Heart left ventricle (tissue), 16 donors: ENCODE measurements around the gene PEMT. TPM values are rescaled to one million over a fixed set of nuclear protein-coding genes. Genes with fewer than 3 reads are reported as not detected.
A peak's percentile ranks its signal among the peaks of the same experiment; 100 is the strongest.

Experiments
- ATAC-seq, 4 donors: fragments of 200-7000 bp; cut with Tn5 transposase; one replicate each; pipeline ENCODE4 v1.9.1; 2020 to 2022; ENCODE audit warnings: moderate library complexity in 4 of 4, mild to moderate bottlenecking in 3 of 4, moderate number of reproducible peaks in 1 of 4
- DNase-seq, 5 donors: peaks; one replicate each; pipeline ENCODE4 v3.0.0-alpha.2; 2020
- H3K27ac ChIP-seq, 12 donors: fragments of 200-600 bp; sonication (generic) in 4 of 12; one replicate each; pipeline versions ENCODE4 v1.5.0 to v1.8.0; 2016 to 2022; ENCODE audit warnings: mild to moderate bottlenecking in 2 of 12
- H3K27me3 ChIP-seq, 9 donors: fragments of 200-600 bp; sonication (generic) in 2 of 9; one replicate each; pipeline versions ENCODE4 v1.5.1 to v1.8.0; 2016 to 2022; ENCODE audit warnings: mild to moderate bottlenecking in 3 of 9
- H3K36me3 ChIP-seq, 9 donors: fragments of 200-600 bp; sonication (generic) in 2 of 9; one replicate each; pipeline versions ENCODE4 v1.5.0 to v1.8.0; 2018 to 2022; ENCODE audit warnings: mild to moderate bottlenecking in 2 of 9
- H3K4me1 ChIP-seq, 12 donors: fragments of 200-600 bp; sonication (generic) in 4 of 12; one replicate each; pipeline versions ENCODE4 v1.5.0 to v1.8.0; 2016 to 2022; ENCODE audit warnings: mild to moderate bottlenecking in 3 of 12
- H3K4me3 ChIP-seq, 12 donors: fragments of 200-600 bp; sonication (generic) in 4 of 12; one replicate each; pipeline versions ENCODE4 v1.5.0 to v1.8.0; 2017 to 2022; ENCODE audit warnings: mild to moderate bottlenecking in 9 of 12, moderate library complexity in 4 of 12
- H3K9me3 ChIP-seq, 12 donors: fragments of 200-600 bp; sonication (generic) in 4 of 12; one replicate each; pipeline versions ENCODE4 v1.5.0 to v1.8.0; 2016 to 2022; ENCODE audit warnings: mild to moderate bottlenecking in 1 of 12
- POLR2A ChIP-seq, 2 donors: fragments of 450-650 bp; IDR thresholded peaks; one replicate each; pipeline ENCODE4 v1.6.1; 2017; ENCODE audit warnings: antibody characterized with exemption in 2 of 2, mild to moderate bottlenecking in 2 of 2, moderate library complexity in 2 of 2
- WGBS, 4 donors: extraction: QIAGEN DNeasy Blood & Tissue Kit in 2 of 4; methylation state at CpG; one replicate each; pipeline versions ENCODE4 v1.1.5 to v1.1.7; 2013 to 2018; 5-methylcytosine and 5-hydroxymethylcytosine counted together
- intact Hi-C, 10 donors: fragments of 100-400 bp; cut with DNase I; formaldehyde crosslinking; loops; one replicate each; pipeline versions ENCODE4 v1.11.1 to v1.14.2; 2022
- polyA plus RNA-seq, 2 donors: library from polyadenylated mRNA; stranded (reverse); fragments of 200-250 nt; gene quantifications; one replicate each; pipeline ENCODE4 v1.2.3, GENCODE V29; 2013
- total RNA-seq, 9 donors: library from RNA; depleted of rRNA in 2 of 9; stranded (reverse); fragments of >200 nt in 2 of 9; fragmentation: NEBNext Ultra II Directional in 3 of 9; extraction: Animal tissue kit (Norgen Biotek cat#: 25700) in 3 of 9; gene quantifications; one replicate each; pipeline versions ENCODE4 v1.1.0 to v1.2.4, GENCODE V29; 2016 to 2023
- TF ChIP-seq, protein P1 (sequence below), 12 donors: fragments of 200-600 bp; sonication (generic) in 4 of 12; IDR thresholded peaks; one replicate each; pipeline versions ENCODE4 v1.5.0 to v1.8.0; 2018 to 2022; ENCODE audit warnings: antibody characterized with exemption in 12 of 12, mild to moderate bottlenecking in 5 of 12
- donor health status: ischemic (EF 13 %, LVEDD 7.1; RV severe dilation, severe dysfunction).
- donor health status: healthy with polysubstance abuse.
- donor health status: DM: no; HTN: yes; CAD: no.
- donor health status: DM: no; HTN: no; CAD: no.
- donor health status: ischemic (EF 25% LVEDD 6.9; RV normal size, moderate dysfunction).
- donor health status: ischemic (EF 25% LVEDD 5.7; RV mildly dilated, moderate dysfunction).
- donor health status: healthy.
- donor health status: DM: yes; HTN: yes; CAD: no.
- donor health status: ischemic (EF 35%, LVEDD 5.7; RV mildly dilated, moderate dysfunction).
- donor health status: nonischemic (EF 11% LVEDD 7.7; RV severe dilation, severe dysfunction).
- donor health status: DM: yes; HTN: yes; CAD: no.
- donor health status: PGD.
- donor health status: ischemic (EF 29% LVEDD 5.4; RV normal size, mild dysfunction).
- donor health status: nonischemic (EF 23%, LVEDD 6.1; RV moderate dilation, normal function).

Gene PEMT
- total and polyA plus RNA-seq, 11 donors: 15.7 to 42.2 (median 25.4) TPM

DNA sequence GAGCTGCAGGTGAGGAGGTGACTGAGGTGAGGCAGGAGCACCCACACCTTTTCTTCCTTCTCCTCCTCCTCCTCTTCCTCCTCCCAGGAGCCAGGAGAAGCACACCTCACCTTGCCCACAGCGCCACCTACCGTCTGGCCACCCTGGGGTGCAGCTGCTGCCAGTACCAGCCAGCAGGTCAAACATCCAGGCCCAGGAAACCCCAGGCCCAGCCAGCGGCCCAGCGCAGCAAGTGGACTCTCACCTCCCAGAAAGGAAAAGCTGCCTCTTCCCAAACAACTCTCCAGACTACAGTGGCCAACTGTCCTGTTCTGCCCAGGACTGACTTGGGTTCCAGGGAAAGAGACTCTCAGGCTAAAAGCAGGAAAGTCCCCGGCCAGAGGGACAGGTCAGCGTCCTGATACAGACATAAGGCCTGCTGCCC, 22.7 kb downstream of the PEMT start:
- ATAC-seq (peak in 2 of 4 donors; percentile 48 to 57), DNase-seq (peak; percentile 70 to 88 (median 83))
- no peak overlapping the region for H3K4me3 ChIP-seq
- TF ChIP-seq POLR2A (IDR thresholded peaks at IDR 0.05): no peak
- TF ChIP-seq, protein P1, sequence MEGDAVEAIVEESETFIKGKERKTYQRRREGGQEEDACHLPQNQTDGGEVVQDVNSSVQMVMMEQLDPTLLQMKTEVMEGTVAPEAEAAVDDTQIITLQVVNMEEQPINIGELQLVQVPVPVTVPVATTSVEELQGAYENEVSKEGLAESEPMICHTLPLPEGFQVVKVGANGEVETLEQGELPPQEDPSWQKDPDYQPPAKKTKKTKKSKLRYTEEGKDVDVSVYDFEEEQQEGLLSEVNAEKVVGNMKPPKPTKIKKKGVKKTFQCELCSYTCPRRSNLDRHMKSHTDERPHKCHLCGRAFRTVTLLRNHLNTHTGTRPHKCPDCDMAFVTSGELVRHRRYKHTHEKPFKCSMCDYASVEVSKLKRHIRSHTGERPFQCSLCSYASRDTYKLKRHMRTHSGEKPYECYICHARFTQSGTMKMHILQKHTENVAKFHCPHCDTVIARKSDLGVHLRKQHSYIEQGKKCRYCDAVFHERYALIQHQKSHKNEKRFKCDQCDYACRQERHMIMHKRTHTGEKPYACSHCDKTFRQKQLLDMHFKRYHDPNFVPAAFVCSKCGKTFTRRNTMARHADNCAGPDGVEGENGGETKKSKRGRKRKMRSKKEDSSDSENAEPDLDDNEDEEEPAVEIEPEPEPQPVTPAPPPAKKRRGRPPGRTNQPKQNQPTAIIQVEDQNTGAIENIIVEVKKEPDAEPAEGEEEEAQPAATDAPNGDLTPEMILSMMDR (IDR thresholded peaks at IDR 0.05): peak; percentile 50 to 78 (median 65)
- WGBS, 4 donors: 47 to 56% (median 50%) methylated on average over 6 of the region's 6 CpGs
- no peaks in the 10 kb centered on the region for H3K27me3 ChIP-seq
- peaks cover 3 to 72% (median 51%) of the 10 kb centered on the region in 12 donors for H3K4me1 ChIP-seq
- no peaks in the 10 kb centered on the region for H3K36me3 ChIP-seq
- H3K9me3 ChIP-seq: no peaks in the 10 kb centered on the region
- H3K27ac ChIP-seq: peak overlapping the region in 8 of 12 donors; percentile 29 to 99 (median 88)
- intact Hi-C loops: loop anchor here in 8 of 10 donors (1.0 to 5.0 kb wide), 8 partner anchors 41 to 214 kb away; partner anchors contain the start of gene RASD1 (in 7 of the 8)

DNA sequence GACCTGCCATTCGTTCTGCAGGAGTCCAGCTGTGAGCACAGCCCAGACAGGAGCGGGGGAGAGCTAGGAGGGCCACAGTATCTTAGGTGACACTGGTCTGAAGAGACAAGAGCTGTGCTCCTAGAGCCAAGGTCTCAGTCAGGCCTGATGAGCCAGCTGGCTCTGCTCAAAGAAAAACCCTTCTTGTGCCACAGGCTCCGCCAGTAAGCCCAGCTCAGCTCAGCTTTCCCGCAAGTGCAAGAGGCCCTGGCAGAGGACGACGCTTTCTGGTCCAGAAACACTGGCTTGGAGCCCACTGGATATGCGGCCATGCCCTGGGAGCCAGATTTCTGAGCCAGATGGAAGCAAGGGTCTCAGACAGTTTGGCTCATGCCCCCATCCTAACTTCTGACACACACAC, 23.9 kb downstream of the PEMT start:
- no peak for TF ChIP-seq POLR2A (IDR thresholded peaks at IDR 0.05)
- TF ChIP-seq, protein P1 (IDR thresholded peaks at IDR 0.05): no peak
- intact Hi-C loops: loop anchor here (1.0 to 5.0 kb wide), 9 partner anchors 16 to 213 kb away; partner anchors contain the start of gene RASD1 (in 9 of the 10)
- peak; percentile 67 to 91 (median 77) for DNase-seq
- H3K4me3 ChIP-seq: peak overlapping the region in 1 of 12 donors; percentile 2
- H3K27ac ChIP-seq: peak overlapping the region; percentile 76 to 99 (median 91)
- H3K4me1 ChIP-seq: peaks cover 3 to 72% (median 51%) of the 10 kb centered on the region in 12 donors
- WGBS, 4 donors: 34 to 42% (median 38%) methylated on average over 6 to 7 of the region's 7 CpGs
- no peaks in the 10 kb centered on the region for H3K9me3 ChIP-seq
- no peaks in the 10 kb centered on the region for H3K27me3 ChIP-seq
- peak; percentile 58 to 78 (median 74) for ATAC-seq
- H3K36me3 ChIP-seq: no peaks in the 10 kb centered on the region

DNA sequence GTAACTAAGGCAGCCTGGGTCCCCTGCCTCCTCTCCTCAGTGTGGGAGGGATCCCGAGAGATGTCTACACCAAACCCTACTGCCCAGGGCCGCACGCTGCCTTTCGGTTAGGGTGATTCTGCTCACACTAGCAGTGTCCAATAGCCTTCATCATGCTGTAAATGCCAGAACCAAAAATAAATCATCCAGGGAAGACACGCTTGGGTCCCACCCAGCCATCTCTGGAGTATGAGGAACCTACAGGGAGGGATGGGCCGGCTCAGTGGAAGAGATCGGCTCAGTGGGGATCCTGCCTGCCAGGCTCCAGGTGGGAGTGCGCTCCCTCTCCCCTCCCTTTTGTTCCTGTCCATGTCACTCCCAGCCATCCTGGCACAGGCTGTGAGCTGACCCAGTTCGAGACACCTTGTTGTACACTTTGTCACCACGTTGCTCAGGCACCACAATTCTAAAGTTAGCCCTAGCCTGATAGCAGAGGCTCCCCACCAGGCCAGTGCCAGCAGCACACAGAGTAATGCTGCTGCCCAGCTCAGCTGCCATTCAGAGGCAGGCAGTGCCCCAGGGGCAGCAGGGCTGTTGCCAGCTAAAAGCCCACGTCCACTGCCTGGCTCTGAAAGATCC, 24.5 kb downstream of the PEMT start:
- intact Hi-C loops: loop anchor here in 7 of 10 donors (1.0 to 5.0 kb wide), 6 partner anchors 16 to 210 kb away; partner anchors contain the start of gene RASD1 (in 3 of the 7)
- Histone ChIP-seq H3K9me3 (no peaks in the 10 kb centered on the region), H3K27me3 (no peaks in the 10 kb centered on the region), H3K4me3 (peak overlapping the region in 1 of 12 donors; percentile 2), H3K4me1 (peaks cover 3 to 75% (median 51%) of the 10 kb centered on the region in 12 donors), H3K36me3 (no peaks in the 10 kb centered on the region), H3K27ac (peak overlapping the region; percentile 76 to 99 (median 91))
- WGBS, 4 donors: 47 to 62% (median 56%) methylated on average over 10 to 11 of the region's 11 CpGs
- ATAC-seq (peak; percentile 77 to 83 (median 82)), DNase-seq (peak in 4 of 5 donors; percentile 65 to 92 (median 82))
- TF ChIP-seq, protein P1 (IDR thresholded peaks at IDR 0.05): no peak
- no peak for TF ChIP-seq POLR2A (IDR thresholded peaks at IDR 0.05)
